Measurements from ENCODE around the gene PODNL1.

DNA sequence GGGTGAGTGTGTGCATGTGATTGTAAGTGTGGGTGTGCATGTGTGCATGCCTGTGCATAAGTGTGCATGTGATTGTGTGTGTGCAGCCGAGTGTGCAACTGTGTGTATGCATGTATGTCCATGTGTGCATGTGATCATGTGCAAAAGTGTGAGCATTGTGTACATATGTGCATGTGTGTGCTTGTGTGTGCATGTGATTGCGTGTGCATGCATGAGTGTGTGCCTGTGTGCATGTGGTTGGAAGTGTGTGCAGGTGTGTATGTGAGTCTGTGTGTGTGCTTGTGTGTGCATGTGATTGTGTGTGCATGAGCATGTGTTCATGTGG is 3.5 kb downstream of the PODNL1 start:
- TF ChIP-seq, protein P1, sequence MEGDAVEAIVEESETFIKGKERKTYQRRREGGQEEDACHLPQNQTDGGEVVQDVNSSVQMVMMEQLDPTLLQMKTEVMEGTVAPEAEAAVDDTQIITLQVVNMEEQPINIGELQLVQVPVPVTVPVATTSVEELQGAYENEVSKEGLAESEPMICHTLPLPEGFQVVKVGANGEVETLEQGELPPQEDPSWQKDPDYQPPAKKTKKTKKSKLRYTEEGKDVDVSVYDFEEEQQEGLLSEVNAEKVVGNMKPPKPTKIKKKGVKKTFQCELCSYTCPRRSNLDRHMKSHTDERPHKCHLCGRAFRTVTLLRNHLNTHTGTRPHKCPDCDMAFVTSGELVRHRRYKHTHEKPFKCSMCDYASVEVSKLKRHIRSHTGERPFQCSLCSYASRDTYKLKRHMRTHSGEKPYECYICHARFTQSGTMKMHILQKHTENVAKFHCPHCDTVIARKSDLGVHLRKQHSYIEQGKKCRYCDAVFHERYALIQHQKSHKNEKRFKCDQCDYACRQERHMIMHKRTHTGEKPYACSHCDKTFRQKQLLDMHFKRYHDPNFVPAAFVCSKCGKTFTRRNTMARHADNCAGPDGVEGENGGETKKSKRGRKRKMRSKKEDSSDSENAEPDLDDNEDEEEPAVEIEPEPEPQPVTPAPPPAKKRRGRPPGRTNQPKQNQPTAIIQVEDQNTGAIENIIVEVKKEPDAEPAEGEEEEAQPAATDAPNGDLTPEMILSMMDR (conservative IDR thresholded peaks at IDR 0.05; ENCODE audit: low read depth in 2 of 2) = no peak
- TF ChIP-seq EZH2 (IDR thresholded peaks at IDR 0.05; ENCODE audit: low read depth, unreplicated experiment) (no peak), EZH2phosphoT487 (IDR thresholded peaks at IDR 0.05; ENCODE audit: unreplicated experiment) (no peak), POLR2AphosphoS5 (IDR thresholded peaks at IDR 0.05; ENCODE audit: low read depth) (no peak), JUNB (IDR thresholded peaks at IDR 0.05; ENCODE audit: unreplicated experiment) (no peak), CREB1 (CRISPR knock-in tag; IDR thresholded peaks at IDR 0.05; ENCODE audit: low read depth) (no peak), ZNF114 (CRISPR knock-in tag; IDR thresholded peaks at IDR 0.05) (no peak), NANOG (IDR thresholded peaks at IDR 0.05; ENCODE audit: borderline replicate concordance) (no peak)
- TF ChIP-seq, protein P2, sequence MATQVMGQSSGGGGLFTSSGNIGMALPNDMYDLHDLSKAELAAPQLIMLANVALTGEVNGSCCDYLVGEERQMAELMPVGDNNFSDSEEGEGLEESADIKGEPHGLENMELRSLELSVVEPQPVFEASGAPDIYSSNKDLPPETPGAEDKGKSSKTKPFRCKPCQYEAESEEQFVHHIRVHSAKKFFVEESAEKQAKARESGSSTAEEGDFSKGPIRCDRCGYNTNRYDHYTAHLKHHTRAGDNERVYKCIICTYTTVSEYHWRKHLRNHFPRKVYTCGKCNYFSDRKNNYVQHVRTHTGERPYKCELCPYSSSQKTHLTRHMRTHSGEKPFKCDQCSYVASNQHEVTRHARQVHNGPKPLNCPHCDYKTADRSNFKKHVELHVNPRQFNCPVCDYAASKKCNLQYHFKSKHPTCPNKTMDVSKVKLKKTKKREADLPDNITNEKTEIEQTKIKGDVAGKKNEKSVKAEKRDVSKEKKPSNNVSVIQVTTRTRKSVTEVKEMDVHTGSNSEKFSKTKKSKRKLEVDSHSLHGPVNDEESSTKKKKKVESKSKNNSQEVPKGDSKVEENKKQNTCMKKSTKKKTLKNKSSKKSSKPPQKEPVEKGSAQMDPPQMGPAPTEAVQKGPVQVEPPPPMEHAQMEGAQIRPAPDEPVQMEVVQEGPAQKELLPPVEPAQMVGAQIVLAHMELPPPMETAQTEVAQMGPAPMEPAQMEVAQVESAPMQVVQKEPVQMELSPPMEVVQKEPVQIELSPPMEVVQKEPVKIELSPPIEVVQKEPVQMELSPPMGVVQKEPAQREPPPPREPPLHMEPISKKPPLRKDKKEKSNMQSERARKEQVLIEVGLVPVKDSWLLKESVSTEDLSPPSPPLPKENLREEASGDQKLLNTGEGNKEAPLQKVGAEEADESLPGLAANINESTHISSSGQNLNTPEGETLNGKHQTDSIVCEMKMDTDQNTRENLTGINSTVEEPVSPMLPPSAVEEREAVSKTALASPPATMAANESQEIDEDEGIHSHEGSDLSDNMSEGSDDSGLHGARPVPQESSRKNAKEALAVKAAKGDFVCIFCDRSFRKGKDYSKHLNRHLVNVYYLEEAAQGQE (IDR thresholded peaks at IDR 0.05; ENCODE audit: unreplicated experiment) = no peak
